AG09309 (cell line): ENCODE results near the gene TADA2B.

Source experiments
- DNase-seq: peaks from one replicate; pipeline ENCODE4 v3.0.0-alpha.2; 2010; ENCODE audit warnings: low read depth
- H3K4me3 ChIP-seq: 2 replicates; pipeline ENCODE4 v1.5.1; 2011; ENCODE audit warnings: mild to moderate bottlenecking, low read depth, low read length, moderate library complexity; ENCODE audit not compliant: control insufficient read depth
- CTCF ChIP-seq: IDR thresholded peaks from 2 replicates; pipeline ENCODE4 v1.5.1; 2011; ENCODE audit warnings: mild to moderate bottlenecking, low read depth, low read length, inconsistent platforms; ENCODE audit not compliant: insufficient read depth, control insufficient read depth; ENCODE audit errors: missing control alignments

Gene TADA2B

GRCh38 chr4:7104366-7105031 is 61.3 kb downstream of the TADA2B start:
- H3K4me3 ChIP-seq: no peak overlapping the region
- TF ChIP-seq CTCF: no peak
- no peak for DNase-seq

GRCh38 chr4:7105276-7105675 is 62.1 kb downstream of the TADA2B start:
- H3K4me3 ChIP-seq: no peak overlapping the region
- no peak for TF ChIP-seq CTCF
- DNase-seq: no peak

- no peak for DNase-seq
- H3K4me3 ChIP-seq: no peak overlapping the region
- no peak for TF ChIP-seq CTCF
These were observed 64.2 kb downstream of the TADA2B start for GRCh38 chr4:7107166-7107905.
